Measurements from ENCODE around the gene SLC4A4. TPM values are rescaled to one million over a fixed set of nuclear protein-coding genes. Genes with fewer than 3 reads are reported as not detected.

The SLC4A4 gene
- total RNA-seq, 1 donor from 2014 or later = 5.0 TPM

DNA sequence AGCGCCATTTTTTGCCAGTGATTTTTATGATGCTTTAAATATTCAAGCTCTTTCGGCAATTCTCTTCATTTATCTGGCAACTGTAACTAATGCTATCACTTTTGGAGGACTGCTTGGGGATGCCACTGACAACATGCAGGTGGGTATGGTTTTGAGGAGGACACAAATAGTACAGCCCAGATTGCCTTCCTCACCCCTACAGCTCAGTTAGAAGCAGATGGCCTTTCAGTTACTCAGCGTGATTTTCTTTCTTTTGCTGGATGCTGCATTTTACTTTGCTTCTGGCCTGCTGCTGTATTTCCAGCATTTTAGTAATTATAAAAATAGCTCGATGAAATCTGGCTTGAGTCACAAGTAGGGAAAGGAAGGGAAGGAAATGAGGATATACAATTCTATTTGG is 114.7 kb downstream of the SLC4A4 start:
- Mint-ChIP-seq H3K4me1 (ENCODE audit: unreplicated experiment) (no peaks in the 10 kb centered on the region), H3K4me3 (ENCODE audit: unreplicated experiment) (no peak overlapping the region), H3K9me3 (ENCODE audit: unreplicated experiment) (no peaks in the 10 kb centered on the region), H3K27me3 (ENCODE audit: unreplicated experiment) (no peaks in the 10 kb centered on the region), H3K27ac (ENCODE audit: unreplicated experiment) (no peak overlapping the region), H3K36me3 (ENCODE audit: low read depth, unreplicated experiment) (no peaks in the 10 kb centered on the region)
- TF ChIP-seq, protein P1, sequence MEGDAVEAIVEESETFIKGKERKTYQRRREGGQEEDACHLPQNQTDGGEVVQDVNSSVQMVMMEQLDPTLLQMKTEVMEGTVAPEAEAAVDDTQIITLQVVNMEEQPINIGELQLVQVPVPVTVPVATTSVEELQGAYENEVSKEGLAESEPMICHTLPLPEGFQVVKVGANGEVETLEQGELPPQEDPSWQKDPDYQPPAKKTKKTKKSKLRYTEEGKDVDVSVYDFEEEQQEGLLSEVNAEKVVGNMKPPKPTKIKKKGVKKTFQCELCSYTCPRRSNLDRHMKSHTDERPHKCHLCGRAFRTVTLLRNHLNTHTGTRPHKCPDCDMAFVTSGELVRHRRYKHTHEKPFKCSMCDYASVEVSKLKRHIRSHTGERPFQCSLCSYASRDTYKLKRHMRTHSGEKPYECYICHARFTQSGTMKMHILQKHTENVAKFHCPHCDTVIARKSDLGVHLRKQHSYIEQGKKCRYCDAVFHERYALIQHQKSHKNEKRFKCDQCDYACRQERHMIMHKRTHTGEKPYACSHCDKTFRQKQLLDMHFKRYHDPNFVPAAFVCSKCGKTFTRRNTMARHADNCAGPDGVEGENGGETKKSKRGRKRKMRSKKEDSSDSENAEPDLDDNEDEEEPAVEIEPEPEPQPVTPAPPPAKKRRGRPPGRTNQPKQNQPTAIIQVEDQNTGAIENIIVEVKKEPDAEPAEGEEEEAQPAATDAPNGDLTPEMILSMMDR (IDR thresholded peaks at IDR 0.05; ENCODE audit: unreplicated experiment) = no peak
- DNase-seq (ENCODE audit: low spot score) = no peak

- H3K27me3 Mint-ChIP-seq (ENCODE audit: unreplicated experiment) = no peaks in the 10 kb centered on the region
- TF ChIP-seq, protein P1 (IDR thresholded peaks at IDR 0.05; ENCODE audit: unreplicated experiment) = no peak
- no peak overlapping the region for H3K27ac Mint-ChIP-seq (ENCODE audit: unreplicated experiment)
- H3K9me3 Mint-ChIP-seq (ENCODE audit: unreplicated experiment) = no peaks in the 10 kb centered on the region
- H3K4me3 Mint-ChIP-seq (ENCODE audit: unreplicated experiment) = no peak overlapping the region
- DNase-seq (ENCODE audit: low spot score) = no peak
- no peaks in the 10 kb centered on the region for H3K36me3 Mint-ChIP-seq (ENCODE audit: low read depth, unreplicated experiment)
- H3K4me1 Mint-ChIP-seq (ENCODE audit: unreplicated experiment) = no peaks in the 10 kb centered on the region
Observed at GRCh38 chr4:71456841-71457240, 118.0 kb downstream of the SLC4A4 start.

GRCh38 chr4:71460371-71460770 is 121.6 kb downstream of the SLC4A4 start:
- no peak overlapping the region for H3K27ac Mint-ChIP-seq (ENCODE audit: unreplicated experiment)
- no peaks in the 10 kb centered on the region for H3K27me3 Mint-ChIP-seq (ENCODE audit: unreplicated experiment)
- no peaks in the 10 kb centered on the region for H3K9me3 Mint-ChIP-seq (ENCODE audit: unreplicated experiment)
- no peak overlapping the region for H3K4me3 Mint-ChIP-seq (ENCODE audit: unreplicated experiment)
- no peak for DNase-seq (ENCODE audit: low spot score)
- no peaks in the 10 kb centered on the region for H3K36me3 Mint-ChIP-seq (ENCODE audit: low read depth, unreplicated experiment)
- no peaks in the 10 kb centered on the region for H3K4me1 Mint-ChIP-seq (ENCODE audit: unreplicated experiment)
- TF ChIP-seq, protein P1 (IDR thresholded peaks at IDR 0.05; ENCODE audit: unreplicated experiment) = no peak

DNA sequence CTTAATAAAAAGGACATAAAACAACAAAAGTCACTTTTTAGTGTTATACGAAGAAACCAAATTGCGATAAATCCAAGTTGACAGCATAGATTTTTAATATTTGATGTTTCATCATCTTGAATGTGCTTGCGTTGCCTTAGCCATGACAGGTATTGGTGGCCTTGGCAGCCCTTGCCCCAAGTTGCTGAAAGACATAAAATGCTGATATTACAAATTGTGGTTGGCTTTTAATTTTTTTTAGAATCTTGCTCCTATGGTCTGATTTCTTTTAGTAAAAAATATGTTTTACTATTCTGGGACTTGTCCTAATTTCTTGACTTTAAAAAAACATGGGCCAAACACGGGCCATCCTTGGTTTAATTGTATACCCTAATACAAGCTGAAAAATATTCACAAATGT is 122.6 kb downstream of the SLC4A4 start:
- no peaks in the 10 kb centered on the region for H3K36me3 Mint-ChIP-seq (ENCODE audit: low read depth, unreplicated experiment)
- H3K4me1 Mint-ChIP-seq (ENCODE audit: unreplicated experiment) = no peaks in the 10 kb centered on the region
- H3K4me3 Mint-ChIP-seq (ENCODE audit: unreplicated experiment) = no peak overlapping the region
- no peaks in the 10 kb centered on the region for H3K9me3 Mint-ChIP-seq (ENCODE audit: unreplicated experiment)
- no peak for DNase-seq (ENCODE audit: low spot score)
- no peaks in the 10 kb centered on the region for H3K27me3 Mint-ChIP-seq (ENCODE audit: unreplicated experiment)
- no peak overlapping the region for H3K27ac Mint-ChIP-seq (ENCODE audit: unreplicated experiment)
- TF ChIP-seq, protein P1 (IDR thresholded peaks at IDR 0.05; ENCODE audit: unreplicated experiment) = no peak

DNA sequence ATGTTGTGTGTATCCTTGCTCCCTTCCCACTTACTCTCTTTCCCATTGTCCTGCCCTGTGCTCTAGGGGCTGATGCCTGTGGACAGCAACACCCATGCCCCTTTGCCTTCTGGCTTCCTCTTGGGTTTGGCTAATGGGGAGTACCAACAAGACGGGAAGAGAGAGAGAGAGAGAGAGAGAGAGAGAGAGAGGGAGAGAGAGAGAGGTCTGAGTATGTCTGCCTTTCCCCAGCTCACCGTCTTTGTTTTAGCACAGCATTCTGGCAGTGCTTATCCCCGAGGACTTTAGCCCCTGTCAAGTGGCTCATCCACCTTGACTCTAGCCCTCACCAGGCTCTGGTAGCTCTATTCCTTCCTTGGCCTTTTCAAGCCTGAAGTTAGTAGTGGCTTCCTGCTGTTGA is 128.0 kb downstream of the SLC4A4 start:
- TF ChIP-seq, protein P1 (IDR thresholded peaks at IDR 0.05; ENCODE audit: unreplicated experiment) = no peak

More for the DNA sequence above, 128.0 kb downstream of the SLC4A4 start:
- no peaks in the 10 kb centered on the region for H3K9me3 Mint-ChIP-seq (ENCODE audit: unreplicated experiment)
- no peaks in the 10 kb centered on the region for H3K4me1 Mint-ChIP-seq (ENCODE audit: unreplicated experiment)
- DNase-seq (ENCODE audit: low spot score) = no peak
- no peaks in the 10 kb centered on the region for H3K36me3 Mint-ChIP-seq (ENCODE audit: low read depth, unreplicated experiment)
- H3K27me3 Mint-ChIP-seq (ENCODE audit: unreplicated experiment) = no peaks in the 10 kb centered on the region
- no peak overlapping the region for H3K27ac Mint-ChIP-seq (ENCODE audit: unreplicated experiment)
- no peak overlapping the region for H3K4me3 Mint-ChIP-seq (ENCODE audit: unreplicated experiment)
